ENCODE data around the gene EPS8L3. TPM values are rescaled to one million over a fixed set of nuclear protein-coding genes. Genes with fewer than 3 reads are reported as not detected.

EPS8L3 gene
- total and polyA plus RNA-seq, 2 of the 4 experiments (the other 2 are of a cell fraction), result not detected

- intact Hi-C loops (cut with micrococcal nuclease) (no loop called here), dilution Hi-C loops (cut with HindIII; ENCODE audit: low sequenced_read_pairs, unreplicated experiment) (no loop called here), in situ Hi-C loops (cut with MboI; ENCODE audit: low sequenced_read_pairs) (no loop called here)
- Histone ChIP-seq H4K20me1 (ENCODE audit: insufficient read depth, low read length) (no peaks in the 10 kb centered on the region), H3K9ac (ENCODE audit: low read depth, low read length) (no peak overlapping the region), H3K9me1 (ENCODE audit: insufficient read depth, low read length) (no peaks in the 10 kb centered on the region), H3K79me1 (ENCODE audit: low read depth in 1 of 2, low read length in 2 of 2) (no peaks in the 10 kb centered on the region), H3K27me3 (ENCODE audit: control insufficient read depth, insufficient read depth, low read length) (peaks cover 35% of the 10 kb centered on the region), H3K4me2 (ENCODE audit: low read depth, low read length) (no peak overlapping the region), H2BK5ac (ENCODE audit: low read depth, low read length, poor library complexity, severe bottlenecking) (no peak overlapping the region), H3K36me3 (ENCODE audit: control insufficient read depth, insufficient read depth, low read length) (no peaks in the 10 kb centered on the region), H3K56ac (ENCODE audit: extremely low read depth, insufficient read depth, low read length) (no peak overlapping the region), H3K4me1 (ENCODE audit: control insufficient read depth, insufficient read depth, low read length) (no peaks in the 10 kb centered on the region), H3K4me3 (ENCODE audit: insufficient read depth, low read depth, low read length) (no peak overlapping the region), H3K23ac (ENCODE audit: low read depth, low read length) (no peak overlapping the region), H4K5ac (ENCODE audit: low read depth, low read length) (no peak overlapping the region), H3K4ac (ENCODE audit: low read depth, low read length) (no peak overlapping the region), H3K14ac (replicated peaks; ENCODE audit: low read depth, low read length) (no peak overlapping the region), H2AK5ac (ENCODE audit: low read depth, low read length) (no peak overlapping the region), H2BK15ac (ENCODE audit: low read depth, low read length) (no peak overlapping the region), H2BK20ac (ENCODE audit: low read depth, low read length) (no peak overlapping the region), H3K27ac (ENCODE audit: insufficient read depth, low read length) (no peak overlapping the region), H4K91ac (ENCODE audit: insufficient read depth, low read depth, low read length) (no peak overlapping the region), H2AFZ (replicated peaks; ENCODE audit: low read length, poor library complexity) (no peak overlapping the region), H3K9me3 (ENCODE audit: control insufficient read depth, insufficient read depth, low read length) (peaks cover 5% of the 10 kb centered on the region), H2BK120ac (ENCODE audit: low read depth, low read length) (no peak overlapping the region), H3K18ac (ENCODE audit: low read depth, low read length) (no peak overlapping the region), H4K8ac (ENCODE audit: low read depth in 2 of 2, low read length in 2 of 2) (no peak overlapping the region), H2AK9ac (replicated peaks; ENCODE audit: low read depth, low read length, poor library complexity) (no peak overlapping the region)
- ChIA-PET POLR2A (ENCODE audit: unreplicated experiment) (no interaction called here), CTCF (no interaction called here)
- ATAC-seq (ENCODE audit: low read depth) (no peak), DNase-seq (no peak)
- BruUV-seq (replicated peaks), result no TSS peak
- WGBS, 2 experiments (ENCODE audit: extremely low coverage in 2 of 2, insufficient read length in 1 of 2), result 89% methylated on average over 6 of the region's 12 CpGs; no CpG with 5 or more reads in 1 of the 2 experiments
- no peak for TF ChIP-seq NFE2L2 (IDR thresholded peaks at IDR 0.05; ENCODE audit: low read depth, low read length)
Measured at GRCh38 chr1:109751531-109752260, 12.0 kb downstream of the EPS8L3 start.

All from IMR-90 (cell line).